Vagina (tissue), 2 donors: Measurements from ENCODE around the gene STK40. TPM values are rescaled to one million over a fixed set of nuclear protein-coding genes. Genes with fewer than 3 reads are reported as not detected.

Source experiments
- DNase-seq, 2 donors: peaks; one replicate each; pipeline ENCODE4 v3.0.0-alpha.2; 2017; ENCODE audit errors: extremely low spot score in 2 of 2
- H3K27ac ChIP-seq: fragments of 200-600 bp; sonication (generic); one replicate; pipeline ENCODE4 v1.5.1; 2019
- H3K27me3 ChIP-seq: fragments of 200-600 bp; sonication (generic); one replicate; pipeline ENCODE4 v1.5.1; 2019
- H3K36me3 ChIP-seq, 2 donors: fragments of 200-600 bp; sonication (generic); one replicate each; pipeline ENCODE4 v1.5.1; 2017 to 2019
- H3K4me1 ChIP-seq: fragments of 200-600 bp; sonication (generic); one replicate; pipeline ENCODE4 v1.5.1; 2019
- H3K4me3 ChIP-seq, 2 donors: fragments of 200-600 bp; sonication (generic); 1 replicate in 1 of 2; 2 replicates in 1 of 2; pipeline ENCODE4 v1.5.1; 2016 to 2019
- H3K9me3 ChIP-seq: fragments of 200-600 bp; sonication (generic); one replicate; pipeline ENCODE4 v1.5.1; 2019
- POLR2A ChIP-seq, 2 donors: fragments of 450-650 bp; IDR thresholded peaks; one replicate each; pipeline ENCODE4 v1.6.1; 2017; ENCODE audit warnings: antibody characterized with exemption in 2 of 2, mild to moderate bottlenecking in 2 of 2, moderate library complexity in 2 of 2
- POLR2AphosphoS5 ChIP-seq, 2 donors: sonication (generic); formaldehyde crosslinking; IDR thresholded peaks; one replicate each; pipeline ENCODE4 v1.9.0; 2017; ENCODE audit warnings: antibody characterized with exemption in 2 of 2, mild to moderate bottlenecking in 2 of 2, low read depth in 1 of 2; ENCODE audit not compliant: insufficient read depth in 1 of 2
- intact Hi-C: fragments of 100-400 bp; cut with DNase I; formaldehyde crosslinking; loops from one replicate; pipeline ENCODE4 v1.15.1; 2023
- total RNA-seq: library from RNA; depleted of rRNA; stranded (reverse); fragments of >200 nt; gene quantifications from one replicate; pipeline ENCODE4 v1.2.3, GENCODE V29; 2016
- TF ChIP-seq, protein P1 (sequence below), 3 experiments: fragments of 450-650 bp in 2 of 3; fragments of 200-600 bp in 1 of 3; sonication (generic) in 1 of 3; IDR thresholded peaks; one replicate each; pipeline ENCODE4 v1.5.1; 2017 to 2019; ENCODE audit warnings: antibody characterized with exemption in 3 of 3, mild to moderate bottlenecking in 2 of 3, moderate library complexity in 2 of 3

Gene STK40
- total RNA-seq, 1 donor from 2014 or later: 35.4 TPM

DNA sequence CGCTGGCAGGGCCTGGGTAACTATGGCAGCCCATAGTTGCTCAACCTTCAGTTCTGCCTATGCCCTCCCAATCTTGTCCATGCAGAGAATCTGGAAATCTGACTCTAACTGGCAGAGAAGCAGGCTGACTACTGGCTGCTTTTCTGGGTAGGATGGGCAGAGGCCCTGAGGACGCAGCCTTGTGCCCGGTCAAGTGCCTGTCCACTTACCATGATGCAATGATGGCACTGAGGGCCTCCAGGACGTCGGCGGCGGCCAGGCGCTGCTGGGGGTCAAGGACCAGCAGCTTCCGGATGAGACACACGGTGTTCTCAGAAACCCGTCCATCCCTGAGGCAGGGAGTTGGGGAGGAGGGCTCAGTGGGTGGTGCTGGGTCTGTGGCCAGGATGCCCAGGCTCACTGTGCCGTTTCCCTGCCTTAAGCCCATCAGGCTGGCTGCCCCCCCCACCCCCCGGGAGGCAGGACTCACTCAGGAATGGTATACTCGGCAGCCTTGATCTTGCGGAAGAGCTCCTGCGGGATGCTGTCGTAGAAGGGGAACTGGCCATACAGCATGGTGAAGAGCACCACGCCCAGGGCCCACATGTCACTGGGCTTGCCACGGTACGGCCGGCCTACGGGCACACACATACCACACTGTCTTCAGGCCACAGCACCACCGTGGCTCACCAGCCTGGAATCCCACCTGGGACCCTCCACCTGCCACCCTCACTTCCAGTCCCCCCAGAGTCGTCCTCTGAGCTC lies 41.9 kb downstream of the STK40 start:
- no peak for DNase-seq
- Histone ChIP-seq H3K9me3 (no peaks in the 10 kb centered on the region), H3K4me1 (peaks cover 7% of the 10 kb centered on the region), H3K36me3 (peaks cover 0 to 56% of the 10 kb centered on the region in 2 donors), H3K4me3 (no peak overlapping the region), H3K27me3 (no peaks in the 10 kb centered on the region), H3K27ac (peak overlapping the region; percentile 30)
- TF ChIP-seq, protein P1, sequence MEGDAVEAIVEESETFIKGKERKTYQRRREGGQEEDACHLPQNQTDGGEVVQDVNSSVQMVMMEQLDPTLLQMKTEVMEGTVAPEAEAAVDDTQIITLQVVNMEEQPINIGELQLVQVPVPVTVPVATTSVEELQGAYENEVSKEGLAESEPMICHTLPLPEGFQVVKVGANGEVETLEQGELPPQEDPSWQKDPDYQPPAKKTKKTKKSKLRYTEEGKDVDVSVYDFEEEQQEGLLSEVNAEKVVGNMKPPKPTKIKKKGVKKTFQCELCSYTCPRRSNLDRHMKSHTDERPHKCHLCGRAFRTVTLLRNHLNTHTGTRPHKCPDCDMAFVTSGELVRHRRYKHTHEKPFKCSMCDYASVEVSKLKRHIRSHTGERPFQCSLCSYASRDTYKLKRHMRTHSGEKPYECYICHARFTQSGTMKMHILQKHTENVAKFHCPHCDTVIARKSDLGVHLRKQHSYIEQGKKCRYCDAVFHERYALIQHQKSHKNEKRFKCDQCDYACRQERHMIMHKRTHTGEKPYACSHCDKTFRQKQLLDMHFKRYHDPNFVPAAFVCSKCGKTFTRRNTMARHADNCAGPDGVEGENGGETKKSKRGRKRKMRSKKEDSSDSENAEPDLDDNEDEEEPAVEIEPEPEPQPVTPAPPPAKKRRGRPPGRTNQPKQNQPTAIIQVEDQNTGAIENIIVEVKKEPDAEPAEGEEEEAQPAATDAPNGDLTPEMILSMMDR (IDR thresholded peaks at IDR 0.05): no peak
- TF ChIP-seq POLR2A (IDR thresholded peaks at IDR 0.05) (no peak), POLR2AphosphoS5 (IDR thresholded peaks at IDR 0.05; ENCODE audit: insufficient read depth in 1 of 2, low read depth in 1 of 2) (no peak)
- intact Hi-C loops: loop anchor here (5.0 kb wide), 1 partner anchor 78 kb away; no protein-coding TSS in a partner anchor

GRCh38 chr1:36342426-36343185 lies 43.1 kb downstream of the STK40 start:
- peaks cover 0 to 47% of the 10 kb centered on the region in 2 donors for H3K36me3 ChIP-seq
- no peak for DNase-seq
- H3K27ac ChIP-seq: peak overlapping the region; percentile 30
- H3K4me3 ChIP-seq: no peak overlapping the region
- H3K27me3 ChIP-seq: no peaks in the 10 kb centered on the region
- intact Hi-C loops: loop anchor here (5.0 kb wide), 1 partner anchor 80 kb away; no protein-coding TSS in a partner anchor
- TF ChIP-seq, protein P1 (IDR thresholded peaks at IDR 0.05): peak; percentile 39 to 75 (median 42)
- TF ChIP-seq POLR2AphosphoS5 (IDR thresholded peaks at IDR 0.05; ENCODE audit: insufficient read depth in 1 of 2, low read depth in 1 of 2) (no peak), POLR2A (IDR thresholded peaks at IDR 0.05) (no peak)
- H3K4me1 ChIP-seq: peaks cover 7% of the 10 kb centered on the region
- H3K9me3 ChIP-seq: no peaks in the 10 kb centered on the region

- no peaks in the 10 kb centered on the region for H3K27me3 ChIP-seq
- TF ChIP-seq POLR2A (IDR thresholded peaks at IDR 0.05): no peak
- TF ChIP-seq, protein P1 (IDR thresholded peaks at IDR 0.05): no peak
- no peak for TF ChIP-seq POLR2AphosphoS5 (IDR thresholded peaks at IDR 0.05; ENCODE audit: insufficient read depth in 1 of 2, low read depth in 1 of 2)
- H3K36me3 ChIP-seq: peaks cover 0 to 39% of the 10 kb centered on the region in 2 donors
- no peaks in the 10 kb centered on the region for H3K9me3 ChIP-seq
- H3K4me1 ChIP-seq: peaks cover 7% of the 10 kb centered on the region
- intact Hi-C loops: loop anchor here (5.0 kb wide), 1 partner anchor 81 kb away; no protein-coding TSS in a partner anchor
- no peak for DNase-seq
- H3K4me3 ChIP-seq: no peak overlapping the region
- H3K27ac ChIP-seq: no peak overlapping the region
These were observed 44.0 kb downstream of the STK40 start for GRCh38 chr1:36341626-36342320.

- TF ChIP-seq POLR2AphosphoS5 (IDR thresholded peaks at IDR 0.05; ENCODE audit: insufficient read depth in 1 of 2, low read depth in 1 of 2): no peak
- TF ChIP-seq, protein P1 (IDR thresholded peaks at IDR 0.05): no peak
- TF ChIP-seq POLR2A (IDR thresholded peaks at IDR 0.05): no peak
- Histone ChIP-seq H3K36me3 (peaks cover 0 to 25% of the 10 kb centered on the region in 2 donors), H3K4me3 (no peak overlapping the region), H3K27me3 (no peaks in the 10 kb centered on the region), H3K9me3 (no peaks in the 10 kb centered on the region), H3K27ac (no peak overlapping the region), H3K4me1 (peaks cover 7% of the 10 kb centered on the region)
- no peak for DNase-seq
- intact Hi-C loops: loop anchor here (5.0 kb wide), 1 partner anchor 83 kb away; no protein-coding TSS in a partner anchor
These were observed 46.1 kb downstream of the STK40 start for GRCh38 chr1:36339615-36340014.
